ENCODE results near the gene DBI.

DBI gene

GRCh38 chr2:119338826-119339561 lies 27.8 kb upstream of the DBI start:
- no peak for TF ChIP-seq CTCF (IDR thresholded peaks at IDR 0.05; ENCODE audit: insufficient read depth, low read length, missing control alignments)
- CTCF ChIA-PET = no interaction called here
- no peak for DNase-seq (ENCODE audit: low read depth, low spot score)
- no peak overlapping the region for H3K4me3 ChIP-seq (ENCODE audit: low read depth, low read length)
- POLR2A ChIA-PET = no interaction called here

GRCh38 chr2:119339562-119339923 lies 27.2 kb upstream of the DBI start:
- DNase-seq (ENCODE audit: low read depth, low spot score) = no peak
- no peak overlapping the region for H3K4me3 ChIP-seq (ENCODE audit: low read depth, low read length)
- ChIA-PET POLR2A (no interaction called here), CTCF (no interaction called here)
- TF ChIP-seq CTCF (IDR thresholded peaks at IDR 0.05; ENCODE audit: insufficient read depth, low read length, missing control alignments) = no peak

- H3K4me3 ChIP-seq (ENCODE audit: low read depth, low read length) = no peak overlapping the region
- no peak for DNase-seq (ENCODE audit: low read depth, low spot score)
- CTCF ChIA-PET = no interaction called here
- no peak for TF ChIP-seq CTCF (IDR thresholded peaks at IDR 0.05; ENCODE audit: insufficient read depth, low read length, missing control alignments)
- POLR2A ChIA-PET = no interaction called here
These were observed 25.1 kb upstream of the DBI start for GRCh38 chr2:119341684-119342083.

- no peak for DNase-seq (ENCODE audit: low read depth, low spot score)
- ChIA-PET POLR2A (no interaction called here), CTCF (no interaction called here)
- TF ChIP-seq CTCF (IDR thresholded peaks at IDR 0.05; ENCODE audit: insufficient read depth, low read length, missing control alignments) = no peak
- H3K4me3 ChIP-seq (ENCODE audit: low read depth, low read length) = no peak overlapping the region
These were observed 17.5 kb upstream of the DBI start for GRCh38 chr2:119349289-119349688.

- H3K4me3 ChIP-seq (ENCODE audit: low read depth, low read length) = no peak overlapping the region
- no peak for TF ChIP-seq CTCF (IDR thresholded peaks at IDR 0.05; ENCODE audit: insufficient read depth, low read length, missing control alignments)
- CTCF ChIA-PET = no interaction called here
- DNase-seq (ENCODE audit: low read depth, low spot score) = no peak
- POLR2A ChIA-PET = no interaction called here
These were observed 16.3 kb upstream of the DBI start for GRCh38 chr2:119350311-119350998.

- no peak for DNase-seq (ENCODE audit: low read depth, low spot score)
- no peak for TF ChIP-seq CTCF (IDR thresholded peaks at IDR 0.05; ENCODE audit: insufficient read depth, low read length, missing control alignments)
- ChIA-PET CTCF (no interaction called here), POLR2A (interaction anchor here (1.8 kb wide), 1 partner anchor 15 kb away, joined by 4 read pairs; the partner anchor contains the start of genes C2orf76 and DBI)
- no peak overlapping the region for H3K4me3 ChIP-seq (ENCODE audit: low read depth, low read length)
These were observed 14.4 kb upstream of the DBI start for GRCh38 chr2:119352357-119352756.
